ENCODE data around the gene SOCS2.

The SOCS2 gene

GRCh38 chr12:93568091-93568490 lies 4.4 kb upstream of the SOCS2 start:
- DNase-seq: no peak

- no peak for DNase-seq
Measured at GRCh38 chr12:93569301-93569655, 3.2 kb upstream of the SOCS2 start.

- DNase-seq: peak; percentile 91
Measured at GRCh38 chr12:93569656-93570551, 2.6 kb upstream of the SOCS2 start.

- DNase-seq: peak; percentile 96
Measured at GRCh38 chr12:93570552-93571364, 1.7 kb upstream of the SOCS2 start.

- peak; percentile 86 for DNase-seq
Measured at GRCh38 chr12:93571365-93571924, 1.0 kb upstream of the SOCS2 start.

- DNase-seq: peak; percentile 34
Measured at GRCh38 chr12:93572712-93573551, 457 bp downstream of the SOCS2 start.

GRCh38 chr12:93573552-93574223 lies 1.2 kb downstream of the SOCS2 start:
- DNase-seq: no peak

- DNase-seq: no peak
Measured at GRCh38 chr12:93577222-93577621, 4.7 kb downstream of the SOCS2 start.

GRCh38 chr12:93578221-93578620 lies 5.7 kb downstream of the SOCS2 start:
- no peak for DNase-seq

GRCh38 chr12:93580682-93581081 lies 8.2 kb downstream of the SOCS2 start:
- DNase-seq: no peak

- DNase-seq: no peak
Measured at GRCh38 chr12:93581370-93581769, 8.9 kb downstream of the SOCS2 start.

GRCh38 chr12:93582351-93582750 lies 9.9 kb downstream of the SOCS2 start:
- DNase-seq: no peak

- no peak for DNase-seq
Measured at GRCh38 chr12:93583627-93584392, 11.3 kb downstream of the SOCS2 start.

- DNase-seq: no peak
Measured at GRCh38 chr12:93585247-93585646, 12.8 kb downstream of the SOCS2 start.

- DNase-seq: peak; percentile 64
Measured at GRCh38 chr12:93587611-93588010, 15.1 kb downstream of the SOCS2 start.

- DNase-seq: no peak
Measured at GRCh38 chr12:93589081-93589480, 16.6 kb downstream of the SOCS2 start.

GRCh38 chr12:93591137-93591868 lies 18.8 kb downstream of the SOCS2 start:
- DNase-seq: peak; percentile 57

GRCh38 chr12:93592641-93593406 lies 20.3 kb downstream of the SOCS2 start:
- no peak for DNase-seq

GRCh38 chr12:93593843-93594242 lies 21.4 kb downstream of the SOCS2 start:
- DNase-seq: no peak
